ENCODE measurements around the gene NAB2.
A peak's percentile ranks its signal among the peaks of the same experiment; 100 is the strongest.

NAB2 gene

GRCh38 chr12:57127101-57127725, 38.3 kb downstream of the NAB2 start (continued):
- TF ChIP-seq PRDM4 (tag by site-specific recombination; IDR thresholded peaks at IDR 0.05): no peak
- no peak for TF ChIP-seq ZBTB26 (tag by site-specific recombination; optimal IDR thresholded peaks at IDR 0.05)
- TF ChIP-seq ZNF184 (tag by site-specific recombination; IDR thresholded peaks at IDR 0.05): no peak
- no peak for TF ChIP-seq ZNF274 (IDR thresholded peaks at IDR 0.05; ENCODE audit: low read length)
- no peak for TF ChIP-seq ZNF274 (tag by site-specific recombination; IDR thresholded peaks at IDR 0.05; ENCODE audit: borderline replicate concordance)
- TF ChIP-seq ZXDB (tag by site-specific recombination; IDR thresholded peaks at IDR 0.05): peak; percentile 24; the same call in 1 of the 2 replicates
- no peak for TF ChIP-seq ZNF37A (tag by site-specific recombination; IDR thresholded peaks at IDR 0.05)
- no peak for TF ChIP-seq ZNF214 (tag by site-specific recombination; IDR thresholded peaks at IDR 0.05; ENCODE audit: borderline replicate concordance)
- TF ChIP-seq ZNF404 (tag by site-specific recombination; IDR thresholded peaks at IDR 0.05): no peak
- no peak for TF ChIP-seq ZNF398 (tag by site-specific recombination; IDR thresholded peaks at IDR 0.05)
- peak; percentile 82; the same call in 1 of the 2 replicates for TF ChIP-seq KLF17 (tag by site-specific recombination; IDR thresholded peaks at IDR 0.05)
- no peak for TF ChIP-seq ZNF324 (tag by site-specific recombination; IDR thresholded peaks at IDR 0.05)
- no peak for TF ChIP-seq HOXD13 (CRISPR knock-in tag; IDR thresholded peaks at IDR 0.05; ENCODE audit: borderline replicate concordance)
- TF ChIP-seq ZFHX2 (tag by site-specific recombination; conservative IDR thresholded peaks at IDR 0.05): no peak
- TF ChIP-seq ZNF169 (tag by site-specific recombination; IDR thresholded peaks at IDR 0.05): no peak
- TF ChIP-seq ZFP69B (tag by site-specific recombination; IDR thresholded peaks at IDR 0.05): no peak
- TF ChIP-seq ZNF366 (tag by site-specific recombination; conservative IDR thresholded peaks at IDR 0.05): no peak
- TF ChIP-seq ZNF610 (tag by site-specific recombination; IDR thresholded peaks at IDR 0.05; ENCODE audit: borderline replicate concordance): no peak
- TF ChIP-seq ZNF138 (tag by site-specific recombination; IDR thresholded peaks at IDR 0.05; ENCODE audit: borderline replicate concordance): no peak
- TF ChIP-seq ZBTB17 (tag by site-specific recombination; IDR thresholded peaks at IDR 0.05): no peak
- no peak for TF ChIP-seq ZBTB10 (tag by site-specific recombination; IDR thresholded peaks at IDR 0.05)
- no peak for TF ChIP-seq OVOL3 (tag by site-specific recombination; IDR thresholded peaks at IDR 0.05)
- no peak for TF ChIP-seq YY1 (tag by site-specific recombination; IDR thresholded peaks at IDR 0.05)
- no peak for TF ChIP-seq TSHZ1 (tag by site-specific recombination; IDR thresholded peaks at IDR 0.05; ENCODE audit: borderline replicate concordance)
- TF ChIP-seq ZNF362 (tag by site-specific recombination; IDR thresholded peaks at IDR 0.05): peak; percentile 73
- TF ChIP-seq ZNF155 (tag by site-specific recombination; IDR thresholded peaks at IDR 0.05): no peak
